Lung (tissue), 12 donors: Measurements from ENCODE around the gene TAF1B. TPM values are rescaled to one million over a fixed set of nuclear protein-coding genes. Genes with fewer than 3 reads are reported as not detected.

Experiments
- ATAC-seq: fragments of 200-7000 bp; cut with Tn5 transposase; one replicate; pipeline ENCODE4 v1.9.1; 2020; ENCODE audit warnings: moderate number of reproducible peaks; ENCODE audit not compliant: insufficient read depth, low FRiP score
- DNase-seq, 3 donors: peaks; one replicate each; pipeline ENCODE4 v3.0.0-alpha.2; 2013 to 2017
- H3K27ac ChIP-seq, 2 donors: one replicate each; pipeline ENCODE4 v1.5.1; 2013; ENCODE audit warnings: mild to moderate bottlenecking in 2 of 2, moderate library complexity in 2 of 2, control low read depth in 1 of 2, inconsistent platforms in 1 of 2, low read depth in 1 of 2, low read length in 1 of 2
- H3K27me3 ChIP-seq, 3 donors: one replicate each; pipeline ENCODE4 v1.5.1; 2013; ENCODE audit warnings: low read length in 2 of 3; ENCODE audit not compliant: control insufficient read depth in 3 of 3, insufficient read depth in 3 of 3
- H3K36me3 ChIP-seq, 4 donors: one replicate each; pipeline ENCODE4 v1.5.1; 2013; ENCODE audit warnings: low read length in 4 of 4, mild to moderate bottlenecking in 1 of 4, moderate library complexity in 1 of 4; ENCODE audit not compliant: control insufficient read depth in 4 of 4, insufficient read depth in 4 of 4
- H3K4me1 ChIP-seq, 5 donors: one replicate each; pipeline ENCODE4 v1.5.1; 2013; ENCODE audit warnings: low read length in 5 of 5, mild to moderate bottlenecking in 2 of 5, moderate library complexity in 1 of 5; ENCODE audit not compliant: control insufficient read depth in 5 of 5, insufficient read depth in 5 of 5
- H3K4me3 ChIP-seq: one replicate; pipeline ENCODE4 v1.5.1; 2013; ENCODE audit warnings: mild to moderate bottlenecking, control low read depth, moderate library complexity
- H3K9ac ChIP-seq, 2 donors: one replicate each; pipeline ENCODE4 v1.5.1; 2013; ENCODE audit warnings: low read length in 2 of 2, control low read depth in 1 of 2; ENCODE audit not compliant: insufficient read depth in 1 of 2
- H3K9me3 ChIP-seq, 4 donors: one replicate each; pipeline ENCODE4 v1.5.1; 2013; ENCODE audit warnings: low read length in 3 of 4, mild to moderate bottlenecking in 1 of 4, moderate library complexity in 1 of 4; ENCODE audit not compliant: control insufficient read depth in 4 of 4, insufficient read depth in 3 of 4
- WGBS, 2 donors: extraction: QIAGEN DNeasy Blood & Tissue Kit; methylation state at CpG; one replicate each; pipeline ENCODE4 v1.1.7; 2013; 5-methylcytosine and 5-hydroxymethylcytosine counted together
- polyA plus RNA-seq, 2 donors: library from polyadenylated mRNA; stranded (reverse); fragments of 200-250 nt; gene quantifications; one replicate each; pipeline ENCODE4 v1.2.1, GENCODE V29; 2013
- total RNA-seq, 2 donors: library from RNA; depleted of rRNA in 1 of 2; stranded (reverse); fragments of >200 nt in 1 of 2; gene quantifications; one replicate each; pipeline ENCODE4 v1.2.1, GENCODE V29; 2014 to 2021
- TF ChIP-seq, protein P1 (sequence below): IDR thresholded peaks from 2 replicates; pipeline ENCODE4 v1.5.1; 2012; ENCODE audit warnings: mild to moderate bottlenecking; ENCODE audit errors: control extremely low read depth, extremely low read depth
- donor health status: control.
- donor health status: control.
- donor health status: Bipolar disorder and iron deficiency.
- donor health status: healthy.
- donor health status: DM: yes; HTN: yes; CAD: no.

The TAF1B gene
- total and polyA plus RNA-seq, 4 donors: 6.1 to 46.3 (median 14.9) TPM

GRCh38 chr2:9966491-9967022 is 123.3 kb downstream of the TAF1B start:
- ATAC-seq (no peak), DNase-seq (no peak)
- no peak overlapping the region for H3K4me3 ChIP-seq
- TF ChIP-seq, protein P1, sequence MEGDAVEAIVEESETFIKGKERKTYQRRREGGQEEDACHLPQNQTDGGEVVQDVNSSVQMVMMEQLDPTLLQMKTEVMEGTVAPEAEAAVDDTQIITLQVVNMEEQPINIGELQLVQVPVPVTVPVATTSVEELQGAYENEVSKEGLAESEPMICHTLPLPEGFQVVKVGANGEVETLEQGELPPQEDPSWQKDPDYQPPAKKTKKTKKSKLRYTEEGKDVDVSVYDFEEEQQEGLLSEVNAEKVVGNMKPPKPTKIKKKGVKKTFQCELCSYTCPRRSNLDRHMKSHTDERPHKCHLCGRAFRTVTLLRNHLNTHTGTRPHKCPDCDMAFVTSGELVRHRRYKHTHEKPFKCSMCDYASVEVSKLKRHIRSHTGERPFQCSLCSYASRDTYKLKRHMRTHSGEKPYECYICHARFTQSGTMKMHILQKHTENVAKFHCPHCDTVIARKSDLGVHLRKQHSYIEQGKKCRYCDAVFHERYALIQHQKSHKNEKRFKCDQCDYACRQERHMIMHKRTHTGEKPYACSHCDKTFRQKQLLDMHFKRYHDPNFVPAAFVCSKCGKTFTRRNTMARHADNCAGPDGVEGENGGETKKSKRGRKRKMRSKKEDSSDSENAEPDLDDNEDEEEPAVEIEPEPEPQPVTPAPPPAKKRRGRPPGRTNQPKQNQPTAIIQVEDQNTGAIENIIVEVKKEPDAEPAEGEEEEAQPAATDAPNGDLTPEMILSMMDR: no peak
- H3K9ac ChIP-seq: no peak overlapping the region
- H3K27me3 ChIP-seq: peaks cover 0 to 36% (median under 1%) of the 10 kb centered on the region in 3 donors
- H3K36me3 ChIP-seq: peaks cover 0 to 6% (median 1%) of the 10 kb centered on the region in 4 donors
- H3K4me1 ChIP-seq: peaks cover 0 to 19% (median 14%) of the 10 kb centered on the region in 5 donors
- H3K27ac ChIP-seq: no peak overlapping the region
- H3K9me3 ChIP-seq: no peaks in the 10 kb centered on the region
- WGBS, 2 donors: 59 to 64% methylated on average over 3 of the region's 3 CpGs

DNA sequence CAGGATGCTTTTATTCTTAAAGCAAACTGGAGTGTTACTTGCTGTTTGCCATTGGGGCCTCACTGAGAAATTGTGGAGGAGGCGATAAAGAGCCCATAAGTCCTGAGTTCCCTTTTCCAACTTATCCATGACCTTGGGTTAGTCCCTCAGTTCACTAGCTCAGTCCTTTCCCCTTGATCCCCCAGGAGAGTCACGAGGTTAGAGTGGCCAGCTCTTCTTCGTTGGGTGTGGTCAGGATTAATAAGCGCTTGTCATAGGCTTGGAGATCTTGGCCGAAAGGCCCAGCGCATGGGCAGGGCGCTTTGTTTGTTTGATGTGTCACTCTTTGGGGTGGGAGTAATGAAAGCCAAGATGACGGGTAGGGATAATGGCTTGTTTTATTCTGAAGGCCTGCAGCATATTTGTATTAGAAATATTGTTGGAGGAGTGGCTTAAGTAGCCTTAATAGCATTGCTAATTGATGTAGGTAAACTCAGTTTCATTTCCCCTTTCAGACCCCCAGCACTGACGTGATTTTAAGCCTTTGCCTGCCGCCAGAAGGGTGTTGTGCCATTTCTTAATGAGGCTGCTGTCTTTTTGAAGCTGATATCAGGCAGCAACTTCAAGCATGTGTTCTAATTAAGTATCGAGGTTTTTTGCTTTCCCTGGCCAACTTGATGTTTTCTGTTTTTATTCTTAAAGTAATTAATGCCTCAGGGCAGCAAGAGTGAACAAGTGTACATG is 123.9 kb downstream of the TAF1B start:
- H3K9me3 ChIP-seq: no peaks in the 10 kb centered on the region
- ATAC-seq: no peak
- H3K36me3 ChIP-seq: peaks cover 0 to 6% (median 1%) of the 10 kb centered on the region in 4 donors
- H3K27ac ChIP-seq: no peak overlapping the region
- 85 to 88% methylated on average over 11 of the region's 11 CpGs for WGBS, 2 donors
- peaks cover 0 to 30% (median 4%) of the 10 kb centered on the region in 3 donors for H3K27me3 ChIP-seq
- TF ChIP-seq, protein P1: no peak
- DNase-seq: no peak
- H3K4me1 ChIP-seq: peaks cover 0 to 25% (median 15%) of the 10 kb centered on the region in 5 donors
- no peak overlapping the region for H3K9ac ChIP-seq
- no peak overlapping the region for H3K4me3 ChIP-seq

GRCh38 chr2:9968553-9969497 is 125.6 kb downstream of the TAF1B start:
- 71 to 84% methylated on average over 10 of the region's 10 CpGs for WGBS, 2 donors
- Histone ChIP-seq H3K36me3 (peaks cover 0 to 6% (median 1%) of the 10 kb centered on the region in 4 donors), H3K4me1 (peaks cover 0 to 42% (median 16%) of the 10 kb centered on the region in 5 donors), H3K27ac (no peak overlapping the region), H3K27me3 (peaks cover 0 to 29% (median 9%) of the 10 kb centered on the region in 3 donors), H3K9ac (no peak overlapping the region), H3K9me3 (no peaks in the 10 kb centered on the region), H3K4me3 (no peak overlapping the region)
- peak in 1 of 3 donors; percentile 67 for DNase-seq
- ATAC-seq: peak; percentile 49
- TF ChIP-seq, protein P1: no peak
